GM13976 (cell line): Measurements from ENCODE around the gene CKAP5.

ENCODE experiments used
- DNase-seq: peaks from one replicate; pipeline ENCODE4 v3.0.0; 2012; ENCODE audit warnings: low spot score
- in situ Hi-C: fragments of 300-500 bp; cut with MboI; formaldehyde crosslinking; loops from one replicate; pipeline ENCODE4 v1.12.0; 2022; ENCODE audit warnings: low sequenced_read_pairs, mixed read lengths, inconsistent platforms; ENCODE audit not compliant: unreplicated experiment
- TF ChIP-seq, protein P1 (sequence below): IDR thresholded peaks from 2 replicates; pipeline ENCODE4 v1.5.1; 2012; ENCODE audit warnings: borderline replicate concordance, mild to moderate bottlenecking; ENCODE audit not compliant: insufficient read depth; ENCODE audit errors: extremely low read depth, missing control alignments, control extremely low read depth

The CKAP5 gene

DNA sequence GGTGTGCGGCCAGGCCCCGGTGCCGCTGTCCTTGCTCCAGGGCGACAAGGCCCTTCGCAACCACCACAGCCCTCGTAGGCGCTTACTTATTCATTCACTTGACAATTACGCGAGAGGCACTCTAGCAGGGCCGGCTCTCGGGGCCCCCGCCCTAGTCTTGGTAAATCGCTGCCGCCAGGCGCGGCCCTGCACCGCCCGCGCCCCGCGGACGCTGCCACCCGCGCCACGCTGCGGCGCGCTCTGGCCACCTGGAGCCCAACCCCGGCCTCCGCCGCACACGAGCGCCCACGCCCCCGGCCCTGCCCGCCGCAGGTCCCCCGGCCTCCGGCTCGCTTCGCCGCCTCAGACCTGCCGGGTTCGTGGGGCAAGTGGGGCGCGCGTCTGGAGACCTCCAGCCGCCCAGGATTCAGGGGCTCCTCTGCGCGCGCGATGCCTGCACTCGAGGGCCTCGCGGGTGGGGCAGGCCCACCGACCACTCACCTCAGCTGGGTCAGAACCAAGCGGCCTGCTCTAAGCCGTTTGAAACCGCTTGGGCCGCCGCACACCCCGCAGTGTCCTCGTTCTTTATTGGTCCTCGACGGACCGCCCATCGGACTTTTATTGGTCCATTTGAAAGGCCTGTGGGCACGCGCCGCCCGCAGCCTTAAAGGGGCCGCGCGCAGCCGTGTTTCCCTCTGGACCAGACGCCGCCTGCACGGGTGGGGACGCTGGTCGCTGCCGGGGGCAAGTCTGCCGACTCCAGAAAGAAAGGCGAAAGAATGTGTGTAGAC is at the start of gene CKAP5:
Gene CKAP5 (minus strand): TSS at position 541 of the 770 bp plus-strand sequence. CDS start 25,049 bp downstream, outside the sequence.
- TF ChIP-seq, protein P1, sequence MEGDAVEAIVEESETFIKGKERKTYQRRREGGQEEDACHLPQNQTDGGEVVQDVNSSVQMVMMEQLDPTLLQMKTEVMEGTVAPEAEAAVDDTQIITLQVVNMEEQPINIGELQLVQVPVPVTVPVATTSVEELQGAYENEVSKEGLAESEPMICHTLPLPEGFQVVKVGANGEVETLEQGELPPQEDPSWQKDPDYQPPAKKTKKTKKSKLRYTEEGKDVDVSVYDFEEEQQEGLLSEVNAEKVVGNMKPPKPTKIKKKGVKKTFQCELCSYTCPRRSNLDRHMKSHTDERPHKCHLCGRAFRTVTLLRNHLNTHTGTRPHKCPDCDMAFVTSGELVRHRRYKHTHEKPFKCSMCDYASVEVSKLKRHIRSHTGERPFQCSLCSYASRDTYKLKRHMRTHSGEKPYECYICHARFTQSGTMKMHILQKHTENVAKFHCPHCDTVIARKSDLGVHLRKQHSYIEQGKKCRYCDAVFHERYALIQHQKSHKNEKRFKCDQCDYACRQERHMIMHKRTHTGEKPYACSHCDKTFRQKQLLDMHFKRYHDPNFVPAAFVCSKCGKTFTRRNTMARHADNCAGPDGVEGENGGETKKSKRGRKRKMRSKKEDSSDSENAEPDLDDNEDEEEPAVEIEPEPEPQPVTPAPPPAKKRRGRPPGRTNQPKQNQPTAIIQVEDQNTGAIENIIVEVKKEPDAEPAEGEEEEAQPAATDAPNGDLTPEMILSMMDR = no peak
- in situ Hi-C loops = no loop called here
- DNase-seq = peak; percentile 97

DNA sequence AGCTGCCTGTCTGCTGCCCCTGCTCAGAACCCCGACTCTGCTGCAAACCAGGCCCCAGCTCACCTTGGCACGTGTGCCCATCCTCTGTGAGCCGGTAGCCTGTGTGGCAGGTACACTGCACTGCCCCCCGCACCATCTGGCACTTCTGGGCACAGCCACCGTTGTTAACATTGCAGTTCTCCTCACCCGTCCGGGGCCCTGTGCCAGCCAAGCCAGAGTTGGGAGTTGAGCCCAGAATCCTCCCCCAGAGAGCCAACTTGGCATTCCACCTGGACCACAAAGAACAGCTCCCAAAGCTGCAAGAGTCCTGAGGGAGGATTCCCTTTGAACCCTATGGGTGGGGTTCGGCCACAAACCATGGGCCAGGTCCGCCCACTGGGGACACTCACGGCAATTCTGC is 49.7 kb upstream of the CKAP5 start:
- in situ Hi-C loops = no loop called here
- TF ChIP-seq, protein P1 = no peak

DNA sequence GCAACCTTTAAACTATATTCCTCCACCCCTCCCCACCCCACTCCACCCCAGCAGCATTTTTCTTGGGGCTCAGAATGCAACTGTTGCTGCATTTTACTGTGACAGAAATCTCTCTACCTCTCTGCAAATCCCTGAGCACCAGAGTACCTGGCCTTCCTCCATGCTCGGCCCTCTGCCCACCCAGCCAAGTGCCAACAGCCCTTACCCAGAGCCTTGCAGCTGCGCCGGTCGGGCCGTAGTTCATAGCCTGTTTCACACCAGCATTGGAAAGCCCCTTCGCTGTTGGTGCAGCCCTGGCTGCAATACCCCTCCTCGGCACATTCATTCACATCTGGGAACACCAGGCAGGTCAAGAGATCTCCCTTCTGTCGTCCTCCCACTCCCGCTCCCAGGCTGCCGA is 48.9 kb upstream of the CKAP5 start:
- no peak for DNase-seq
- TF ChIP-seq, protein P1 = no peak
- in situ Hi-C loops = no loop called here

More for the DNA sequence above, 49.7 kb upstream of the CKAP5 start:
- DNase-seq = no peak

DNA sequence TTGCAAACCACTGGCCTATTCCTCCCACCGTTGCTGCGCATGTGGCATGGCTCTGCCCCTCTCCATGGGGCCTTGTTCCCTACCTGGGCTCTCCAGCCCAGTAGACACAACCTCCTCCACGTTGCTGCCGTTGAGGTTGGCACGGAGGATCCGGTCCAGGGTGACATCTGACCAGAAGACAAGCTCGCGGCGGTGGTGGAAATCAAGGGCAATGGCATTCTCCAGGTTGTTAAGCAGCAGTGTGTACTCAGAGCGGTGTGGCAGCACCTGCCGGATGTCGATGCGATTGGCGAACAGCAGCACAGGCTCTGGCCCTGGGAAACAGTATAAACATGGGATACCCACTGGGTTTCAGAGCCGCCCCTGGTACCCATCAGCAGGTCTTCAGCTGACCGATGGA is 48.4 kb upstream of the CKAP5 start:
- in situ Hi-C loops = no loop called here
- DNase-seq = no peak
- TF ChIP-seq, protein P1 = no peak

DNA sequence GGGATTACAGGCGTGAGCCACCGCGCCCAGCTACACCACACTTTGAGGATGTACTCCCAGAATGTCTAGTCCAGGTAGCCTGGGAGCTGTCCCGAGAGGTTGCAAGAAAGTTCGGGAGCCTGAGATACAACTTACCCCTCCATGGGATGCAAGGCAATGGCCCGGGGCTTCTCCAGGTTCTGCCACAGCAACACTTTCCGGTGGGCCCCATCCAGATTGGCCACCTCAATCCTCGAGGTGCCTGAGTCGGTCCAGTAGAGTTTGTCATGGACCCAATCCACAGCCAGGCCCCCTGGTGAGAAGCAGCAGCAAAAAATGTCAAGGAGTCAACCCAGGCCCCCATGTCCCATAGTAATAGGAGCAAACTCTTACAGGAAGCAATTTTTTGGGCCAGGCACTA is 46.8 kb upstream of the CKAP5 start:
- TF ChIP-seq, protein P1 = no peak
- in situ Hi-C loops = no loop called here
- no peak for DNase-seq

DNA sequence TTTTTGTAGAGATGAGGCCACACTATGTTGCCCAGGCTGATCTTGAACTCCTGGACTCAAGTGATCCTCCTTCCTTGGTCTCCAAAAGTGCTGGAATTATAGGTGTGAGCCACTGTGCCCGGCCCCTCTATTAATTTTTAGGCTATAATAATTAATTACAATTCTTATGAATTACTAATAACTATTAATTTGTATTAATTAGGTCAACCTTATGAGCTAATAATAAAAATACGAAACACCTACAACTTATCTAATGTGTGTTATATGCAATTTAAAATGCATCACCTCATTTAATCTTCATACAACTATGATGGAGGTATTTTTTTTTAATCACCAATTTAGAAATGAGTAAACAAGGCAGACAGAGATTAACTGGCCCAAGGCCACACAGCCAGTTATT is 46.0 kb upstream of the CKAP5 start:
- TF ChIP-seq, protein P1 = no peak
- DNase-seq = no peak
- in situ Hi-C loops = no loop called here
